NT2/D1 (cell line): ENCODE measurements around the gene SLC4A11.

Source experiments
- DNase-seq: peaks from one replicate; pipeline ENCODE4 v3.0.0-alpha.2; 2011; ENCODE audit warnings: low read depth, low spot score
- H3K27me3 ChIP-seq: 2 replicates; pipeline ENCODE4 v1.6.0; 2011; ENCODE audit warnings: mild to moderate bottlenecking; ENCODE audit not compliant: insufficient read length, insufficient read depth
- H3K36me3 ChIP-seq: 2 replicates; pipeline ENCODE4 v1.6.1; 2011; ENCODE audit warnings: mild to moderate bottlenecking, low read length, mixed read lengths; ENCODE audit not compliant: insufficient read depth, insufficient read length
- H3K4me1 ChIP-seq: 2 replicates; pipeline ENCODE4 v1.5.1; 2011; ENCODE audit not compliant: insufficient read depth, insufficient read length
- H3K4me3 ChIP-seq: 2 replicates; pipeline ENCODE4 v1.5.1; 2011; ENCODE audit warnings: low read depth; ENCODE audit not compliant: insufficient read length
- H3K9ac ChIP-seq: 2 replicates; pipeline ENCODE4 v1.6.0; 2011; ENCODE audit warnings: low read depth; ENCODE audit not compliant: insufficient read length
- H3K9me3 ChIP-seq: 2 replicates; pipeline ENCODE4 v1.5.1; 2011; ENCODE audit warnings: mild to moderate bottlenecking, low read length; ENCODE audit not compliant: insufficient read depth
- SUZ12 ChIP-seq: IDR thresholded peaks from 2 replicates; pipeline ENCODE4 v1.6.1; 2011; ENCODE audit not compliant: insufficient read length, insufficient read depth; ENCODE audit errors: extremely low read depth
- YY1 ChIP-seq: IDR thresholded peaks from 2 replicates; pipeline ENCODE4 v1.6.1; 2011; ENCODE audit not compliant: insufficient read length, insufficient read depth
- ZNF274 ChIP-seq: IDR thresholded peaks from 2 replicates; pipeline ENCODE4 v1.6.1; 2011; ENCODE audit warnings: mild to moderate bottlenecking, low read depth, low read length

SLC4A11 gene

GRCh38 chr20:3195590-3196237, 43.3 kb downstream of the SLC4A11 start:
- no peaks in the 10 kb centered on the region for H3K9me3 ChIP-seq
- peaks cover 68% of the 10 kb centered on the region for H3K36me3 ChIP-seq
- DNase-seq, result no peak
- TF ChIP-seq SUZ12 (no peak), ZNF274 (no peak), YY1 (no peak)
- H3K27me3 ChIP-seq, result no peaks in the 10 kb centered on the region
- H3K4me1 ChIP-seq, result peaks cover 3% of the 10 kb centered on the region
- H3K9ac ChIP-seq, result no peak overlapping the region
- no peak overlapping the region for H3K4me3 ChIP-seq

- no peak for DNase-seq
- TF ChIP-seq ZNF274 (no peak), YY1 (no peak), SUZ12 (no peak)
- H3K9me3 ChIP-seq, result no peaks in the 10 kb centered on the region
- peaks cover 3% of the 10 kb centered on the region for H3K4me1 ChIP-seq
- H3K9ac ChIP-seq, result no peak overlapping the region
- no peak overlapping the region for H3K4me3 ChIP-seq
- no peaks in the 10 kb centered on the region for H3K27me3 ChIP-seq
- peaks cover 69% of the 10 kb centered on the region for H3K36me3 ChIP-seq
Measured at GRCh38 chr20:3194617-3195280, 44.2 kb downstream of the SLC4A11 start.

DNA sequence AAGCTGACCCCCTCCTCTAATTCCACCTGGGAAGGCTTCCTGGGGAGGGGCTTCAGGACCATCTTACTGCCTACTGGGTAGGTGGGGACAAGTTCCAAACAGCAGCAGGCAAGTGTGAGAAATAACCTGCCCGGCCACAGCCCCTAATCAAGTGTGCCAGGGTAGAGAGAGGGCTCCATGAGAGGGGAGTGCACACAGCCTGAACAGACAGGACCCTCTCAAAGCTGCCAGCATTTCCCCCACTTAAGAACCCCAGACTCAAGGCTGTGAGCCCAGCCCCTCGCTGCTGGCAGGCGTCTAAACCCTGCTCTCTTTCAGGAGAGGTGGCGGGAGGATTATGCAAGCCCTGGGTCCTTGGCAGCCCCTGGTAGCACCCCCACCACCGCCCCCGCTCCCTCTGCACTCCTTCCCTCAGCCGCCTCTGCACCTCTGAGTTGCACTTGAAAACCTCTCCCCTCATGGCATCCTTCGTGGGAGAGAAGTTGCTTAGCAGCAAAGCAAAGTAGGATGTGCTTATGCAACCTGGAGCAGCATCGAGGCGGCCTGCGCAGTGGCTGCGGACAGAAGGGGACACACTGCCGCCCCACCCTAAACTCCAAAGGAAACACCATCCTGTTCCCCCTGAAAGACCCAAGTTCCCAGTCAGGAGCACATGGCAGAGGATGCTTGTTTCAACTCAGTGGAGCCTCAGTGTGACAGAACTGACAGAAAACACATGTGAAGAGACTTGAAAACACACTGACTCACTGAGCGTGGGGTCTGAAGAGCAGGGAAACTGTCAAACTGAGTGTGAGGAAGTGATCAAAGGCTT, 45.0 kb downstream of the SLC4A11 start:
- Histone ChIP-seq H3K36me3 (peaks cover 67% of the 10 kb centered on the region), H3K9ac (no peak overlapping the region), H3K27me3 (no peaks in the 10 kb centered on the region), H3K9me3 (no peaks in the 10 kb centered on the region), H3K4me1 (peaks cover 3% of the 10 kb centered on the region), H3K4me3 (no peak overlapping the region)
- no peak for DNase-seq
- TF ChIP-seq ZNF274 (no peak), YY1 (no peak), SUZ12 (no peak)

DNA sequence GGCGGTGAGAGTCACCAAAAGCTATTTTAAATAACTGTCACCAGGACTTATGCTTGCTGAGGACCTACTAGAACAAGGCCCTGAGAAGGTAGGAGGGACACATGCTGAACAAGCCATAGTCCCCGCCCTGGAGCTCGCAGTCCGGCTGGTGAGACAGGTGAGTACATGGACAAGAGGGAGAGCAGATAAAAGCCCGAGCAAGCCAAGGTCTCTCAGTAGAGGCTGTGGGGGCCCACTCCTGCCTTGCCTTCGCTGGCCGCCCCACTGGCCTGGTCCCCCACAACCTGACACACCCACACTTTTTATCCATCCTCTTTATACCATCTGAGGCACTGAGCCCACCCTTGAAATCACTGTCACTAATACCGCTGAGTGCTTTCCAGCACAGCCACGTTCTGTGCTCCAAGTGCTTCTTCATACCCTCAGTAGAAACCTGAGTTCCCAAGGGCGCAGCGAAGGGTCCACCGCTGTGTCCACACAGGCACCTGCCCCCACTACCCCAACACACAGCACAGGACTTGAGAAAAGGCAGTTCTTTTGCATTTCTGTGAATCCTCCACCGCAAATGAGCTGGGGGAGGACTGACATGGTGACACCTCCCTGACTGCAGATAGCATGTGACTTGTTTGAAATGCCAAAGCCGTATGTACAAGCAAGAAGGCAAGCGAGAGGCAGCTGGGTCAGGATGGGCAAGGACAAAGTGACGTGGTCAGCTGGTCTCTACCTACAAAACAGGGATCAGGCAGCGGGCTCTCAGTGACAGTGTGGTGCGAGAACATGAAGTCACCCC, 46.6 kb downstream of the SLC4A11 start:
- H3K4me1 ChIP-seq, result peaks cover 3% of the 10 kb centered on the region
- DNase-seq, result no peak
- H3K9ac ChIP-seq, result no peak overlapping the region
- H3K27me3 ChIP-seq, result no peaks in the 10 kb centered on the region
- peaks cover 68% of the 10 kb centered on the region for H3K36me3 ChIP-seq
- no peaks in the 10 kb centered on the region for H3K9me3 ChIP-seq
- no peak overlapping the region for H3K4me3 ChIP-seq
- no peak for TF ChIP-seq ZNF274
- no peak for TF ChIP-seq SUZ12
- TF ChIP-seq YY1, result no peak

- Histone ChIP-seq H3K4me1 (peaks cover 3% of the 10 kb centered on the region), H3K9ac (no peak overlapping the region), H3K36me3 (peaks cover 65% of the 10 kb centered on the region)
Measured at GRCh38 chr20:3190681-3191111, 48.3 kb downstream of the SLC4A11 start.

GRCh38 chr20:3189561-3190131, 49.3 kb downstream of the SLC4A11 start:
- TF ChIP-seq SUZ12 (no peak), YY1 (no peak), ZNF274 (no peak)
- Histone ChIP-seq H3K36me3 (peaks cover 54% of the 10 kb centered on the region), H3K4me1 (peaks cover 3% of the 10 kb centered on the region), H3K27me3 (no peaks in the 10 kb centered on the region), H3K9ac (no peak overlapping the region), H3K9me3 (no peaks in the 10 kb centered on the region), H3K4me3 (no peak overlapping the region)
- no peak for DNase-seq

More at GRCh38 chr20:3190681-3191111, 48.3 kb downstream of the SLC4A11 start:
- TF ChIP-seq ZNF274 (no peak), SUZ12 (no peak), YY1 (no peak)
- no peaks in the 10 kb centered on the region for H3K9me3 ChIP-seq
- H3K27me3 ChIP-seq, result no peaks in the 10 kb centered on the region
- H3K4me3 ChIP-seq, result no peak overlapping the region
- no peak for DNase-seq
